Activated CD4-positive, alpha-beta T cell treated with anti-CD3 and anti-CD28 coated beads, Interleukin-2, amount 50 U/mL, for 1 hour (primary cell): ENCODE results near the gene TMPRSS11F.
"Not testable (repeated sequence)": the region's sequence is repeated elsewhere in the genome, so short reads cannot be mapped to it uniquely, and the experiment has no call there.

Experiments
- DNase-seq: peaks from one replicate; pipeline ENCODE4 v3.0.0-alpha.2; 2020

The TMPRSS11F gene

GRCh38 chr4:68129793-68130192 lies at the start of gene TMPRSS11F:
TMPRSS11F (minus strand) TSS chr4:68129869; CDS start chr4:68129820, 49 bp downstream.
- DNase-seq: no peak

GRCh38 chr4:68176904-68177303 lies 47.2 kb upstream of the TMPRSS11F start:
- no peak for DNase-seq

- DNase-seq: no peak
Measured at GRCh38 chr4:68176500-68176899, 46.8 kb upstream of the TMPRSS11F start.

GRCh38 chr4:68175562-68176155 lies 46.0 kb upstream of the TMPRSS11F start:
- peak; percentile 5 for DNase-seq

- DNase-seq: not testable (repeated sequence)
Measured at GRCh38 chr4:68174389-68174788, 44.7 kb upstream of the TMPRSS11F start.

GRCh38 chr4:68172147-68172546 lies 42.5 kb upstream of the TMPRSS11F start:
- not testable (repeated sequence) for DNase-seq

- no peak for DNase-seq
Measured at GRCh38 chr4:68167706-68168105, 38.0 kb upstream of the TMPRSS11F start.

GRCh38 chr4:68167166-68167565 lies 37.5 kb upstream of the TMPRSS11F start:
- no peak for DNase-seq

GRCh38 chr4:68163754-68164153 lies 34.1 kb upstream of the TMPRSS11F start:
- no peak for DNase-seq

- DNase-seq: no peak
Measured at GRCh38 chr4:68162196-68162595, 32.5 kb upstream of the TMPRSS11F start.

GRCh38 chr4:68152411-68152810 lies 22.7 kb upstream of the TMPRSS11F start:
- DNase-seq: no peak

GRCh38 chr4:68148800-68149685 lies 19.4 kb upstream of the TMPRSS11F start:
- DNase-seq: no peak

GRCh38 chr4:68147079-68147478 lies 17.4 kb upstream of the TMPRSS11F start:
- no peak for DNase-seq

GRCh38 chr4:68145261-68145660 lies 15.6 kb upstream of the TMPRSS11F start:
- DNase-seq: no peak

- DNase-seq: no peak
Measured at GRCh38 chr4:68141852-68142251, 12.2 kb upstream of the TMPRSS11F start.

GRCh38 chr4:68132342-68132741 lies 2.7 kb upstream of the TMPRSS11F start:
- DNase-seq: no peak

GRCh38 chr4:68124262-68124661 lies 5.4 kb downstream of the TMPRSS11F start:
- no peak for DNase-seq

GRCh38 chr4:68123525-68123924 lies 6.1 kb downstream of the TMPRSS11F start:
- DNase-seq: no peak

- DNase-seq: no peak
Measured at GRCh38 chr4:68119921-68120320, 9.7 kb downstream of the TMPRSS11F start.

- DNase-seq: no peak
Measured at GRCh38 chr4:68110441-68110840, 19.2 kb downstream of the TMPRSS11F start.

GRCh38 chr4:68109868-68110267 lies 19.8 kb downstream of the TMPRSS11F start:
- DNase-seq: no peak

GRCh38 chr4:68082758-68083157 lies 46.9 kb downstream of the TMPRSS11F start:
- DNase-seq: no peak

- no peak for DNase-seq
Measured at GRCh38 chr4:68079928-68080327, 49.7 kb downstream of the TMPRSS11F start.

- no peak for DNase-seq
Measured at GRCh38 chr4:68077737-68078136, 51.9 kb downstream of the TMPRSS11F start.
